Stimulated activated CD4-positive, alpha-beta T cell treated with anti-CD3 and anti-CD28 coated beads, Interleukin-1b, Interleukin-23, amount 100 ng/mL, for 1 hour (primary cell): Measurements from ENCODE around the gene PKNOX2.

Experiments
- DNase-seq, 2 donors: peaks; one replicate each; pipeline ENCODE4 v3.0.0-alpha.2; 2020; ENCODE audit warnings: low read depth in 2 of 2

PKNOX2 gene

DNA sequence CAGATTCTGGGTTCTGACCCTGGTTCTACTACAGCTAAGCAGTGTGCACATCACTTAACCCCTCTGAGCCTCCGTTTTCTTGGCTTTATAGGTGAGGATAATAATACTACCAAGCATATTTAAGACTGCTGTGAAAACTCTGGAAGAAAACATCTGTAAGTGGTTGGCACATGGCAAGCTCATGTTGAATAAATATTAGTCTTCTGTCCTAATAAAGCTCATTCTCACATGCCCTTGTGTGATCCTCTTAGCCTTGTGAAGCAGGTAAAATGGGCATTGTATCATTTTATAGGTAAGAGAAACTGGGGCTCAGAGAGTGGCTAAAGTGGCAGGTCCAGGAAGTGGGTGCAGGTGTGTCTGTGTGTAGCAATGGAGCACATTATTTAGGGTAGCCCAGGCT, 8.5 kb downstream of the PKNOX2 start:
- no peak for DNase-seq

GRCh38 chr11:125173556-125173955, 9.0 kb downstream of the PKNOX2 start:
- no peak for DNase-seq

DNA sequence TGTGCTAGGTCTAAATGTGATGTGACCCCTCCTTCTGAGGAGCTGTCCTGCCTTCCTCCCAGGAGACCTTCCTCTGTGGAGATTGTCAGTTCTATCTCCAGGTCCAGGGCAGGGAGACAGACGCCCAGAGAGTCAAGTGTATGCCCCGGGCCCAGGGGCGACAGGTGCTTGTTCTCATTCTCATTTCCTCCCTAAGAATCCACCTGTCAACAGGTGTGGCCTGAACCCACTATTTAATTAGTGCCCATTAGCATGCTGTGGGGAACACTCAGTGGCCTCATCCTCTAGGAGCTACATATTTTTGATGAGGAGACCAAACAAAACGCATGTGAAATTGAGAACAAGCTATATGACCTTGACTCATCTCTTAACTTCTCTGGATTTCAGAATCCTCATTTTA, 9.5 kb downstream of the PKNOX2 start:
- DNase-seq = no peak

DNA sequence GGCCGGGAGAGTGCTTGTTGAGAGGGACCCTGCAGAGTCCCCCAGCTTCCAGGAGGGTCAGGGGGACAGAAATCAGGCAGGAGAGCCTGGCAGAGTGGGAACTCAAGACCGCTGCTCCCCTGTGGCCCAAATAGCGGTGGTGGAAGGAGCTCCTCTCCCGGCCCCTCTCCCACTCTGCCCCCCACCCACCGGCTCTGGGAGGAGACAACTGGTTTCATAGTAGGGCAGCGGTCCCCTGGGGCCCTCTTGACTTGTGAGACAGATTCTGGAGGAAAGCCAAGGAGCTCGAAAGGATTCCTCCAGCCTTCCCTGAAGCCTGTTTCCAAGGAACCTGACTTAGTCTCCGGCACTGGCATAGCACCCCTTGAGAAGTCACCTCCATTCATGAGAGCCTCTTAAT, 10.1 kb downstream of the PKNOX2 start:
- DNase-seq = no peak

DNA sequence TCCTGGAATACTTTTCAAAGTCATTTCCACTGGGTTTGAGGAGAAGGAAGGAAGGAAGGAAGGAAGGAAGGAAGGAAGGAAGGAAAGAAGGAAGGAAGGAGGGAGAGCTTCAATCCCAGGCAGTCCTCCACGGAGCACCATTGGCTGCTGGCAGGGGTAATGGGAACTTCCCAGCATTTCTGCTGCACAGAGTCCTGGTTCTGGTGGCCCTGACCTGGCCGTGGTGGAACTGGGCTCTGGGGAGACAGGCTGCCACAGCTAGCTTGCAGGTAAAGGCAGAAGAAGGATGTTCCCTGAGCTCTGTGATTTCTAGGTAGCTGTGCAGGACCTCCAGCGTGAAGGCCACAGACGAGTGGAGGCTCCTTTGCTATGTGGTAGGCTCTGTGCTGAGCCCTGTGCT, 10.6 kb downstream of the PKNOX2 start:
- DNase-seq = no peak

- no peak for DNase-seq
Measured at GRCh38 chr11:125175896-125176575, 11.5 kb downstream of the PKNOX2 start.

- no peak for DNase-seq
Measured at GRCh38 chr11:125176866-125177265, 12.3 kb downstream of the PKNOX2 start.

- no peak for DNase-seq
Measured at GRCh38 chr11:125177543-125177942, 13.0 kb downstream of the PKNOX2 start.

GRCh38 chr11:125179346-125179745, 14.8 kb downstream of the PKNOX2 start:
- no peak for DNase-seq

DNA sequence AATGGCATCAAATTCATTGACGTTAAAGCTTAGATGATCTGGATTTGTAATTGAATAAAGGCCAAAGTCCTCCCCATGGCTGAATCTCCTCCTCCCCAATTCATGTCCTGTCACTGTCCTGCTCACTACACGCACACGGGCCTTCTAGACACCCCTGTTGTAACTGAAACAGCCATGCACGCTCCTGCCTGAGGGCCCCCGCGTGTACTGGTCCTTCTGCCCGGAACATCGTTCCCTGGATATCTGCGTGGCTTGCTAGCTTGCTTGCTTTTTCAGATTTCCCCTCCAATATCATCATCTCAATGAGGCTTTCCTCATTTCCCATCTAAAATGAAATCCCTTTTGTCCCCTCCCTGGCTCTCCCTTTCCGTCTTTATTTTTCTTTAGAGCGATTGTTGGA, 15.3 kb downstream of the PKNOX2 start:
- no peak for DNase-seq

DNA sequence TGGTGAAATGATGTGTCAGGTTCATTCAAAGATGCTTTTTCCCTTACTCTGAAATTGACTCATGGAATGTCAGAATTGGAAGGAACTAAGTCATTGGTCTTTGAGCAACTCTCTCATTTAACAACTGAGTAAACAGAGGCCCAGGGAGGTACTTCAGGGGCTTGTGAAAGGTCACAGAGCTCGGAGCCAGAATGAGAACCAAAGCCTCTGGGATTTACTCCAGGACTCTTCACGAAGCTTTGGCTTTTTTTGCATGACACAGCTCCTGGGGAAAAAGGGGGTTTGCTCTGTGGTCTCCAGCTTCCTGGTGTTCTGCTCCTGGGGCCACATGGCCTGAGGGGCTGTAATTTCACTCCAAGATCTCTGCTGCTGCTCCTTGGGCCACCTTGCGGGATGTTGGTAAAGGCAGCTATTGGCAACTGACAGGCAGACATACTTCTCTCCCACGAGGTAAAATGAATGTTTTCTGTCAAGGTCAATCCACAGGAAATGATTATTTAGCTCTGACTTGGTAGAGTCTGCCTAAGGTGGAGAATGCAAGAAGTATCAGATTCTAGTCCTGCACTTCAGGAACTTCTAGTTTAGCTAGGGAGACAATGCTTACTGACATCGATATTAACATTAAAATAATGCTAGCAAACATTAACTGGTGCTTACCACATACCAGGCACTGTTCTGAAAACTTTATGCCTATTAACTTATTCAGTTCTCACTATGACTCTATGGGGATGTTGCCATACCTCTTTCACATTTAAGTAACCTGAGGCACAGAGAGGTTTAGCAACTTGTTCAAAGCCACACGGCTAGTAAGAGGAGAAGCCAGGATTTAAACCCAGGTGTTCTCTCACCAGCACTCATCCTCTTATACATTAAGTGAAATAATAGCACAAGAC, 16.1 kb downstream of the PKNOX2 start:
- DNase-seq = no peak

GRCh38 chr11:125182573-125182972, 18.0 kb downstream of the PKNOX2 start:
- no peak for DNase-seq

GRCh38 chr11:125183641-125184040, 19.1 kb downstream of the PKNOX2 start:
- DNase-seq = no peak

- no peak for DNase-seq
Measured at GRCh38 chr11:125188021-125188420, 23.5 kb downstream of the PKNOX2 start.

GRCh38 chr11:125190566-125190965, 26.0 kb downstream of the PKNOX2 start:
- no peak for DNase-seq

DNA sequence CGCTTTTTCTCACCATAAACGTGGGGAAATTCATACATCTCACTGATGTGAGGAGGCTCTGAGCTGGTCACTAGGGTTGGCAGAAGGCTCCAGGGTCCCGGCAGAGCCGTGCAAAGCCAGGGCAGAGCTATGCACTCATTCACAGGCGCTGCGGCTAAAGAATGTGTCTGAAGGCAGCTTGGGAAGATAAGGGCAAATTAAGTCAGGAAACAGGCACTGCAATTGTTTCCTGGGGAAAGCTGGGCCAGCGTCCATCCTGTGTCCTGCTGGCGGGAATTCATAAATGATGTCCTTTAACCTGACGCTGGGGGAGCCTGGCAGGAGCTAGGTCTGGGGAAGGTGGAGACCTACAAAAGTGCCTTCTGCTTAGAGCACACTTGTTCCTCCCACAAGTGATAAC, 27.6 kb downstream of the PKNOX2 start:
- no peak for DNase-seq

DNA sequence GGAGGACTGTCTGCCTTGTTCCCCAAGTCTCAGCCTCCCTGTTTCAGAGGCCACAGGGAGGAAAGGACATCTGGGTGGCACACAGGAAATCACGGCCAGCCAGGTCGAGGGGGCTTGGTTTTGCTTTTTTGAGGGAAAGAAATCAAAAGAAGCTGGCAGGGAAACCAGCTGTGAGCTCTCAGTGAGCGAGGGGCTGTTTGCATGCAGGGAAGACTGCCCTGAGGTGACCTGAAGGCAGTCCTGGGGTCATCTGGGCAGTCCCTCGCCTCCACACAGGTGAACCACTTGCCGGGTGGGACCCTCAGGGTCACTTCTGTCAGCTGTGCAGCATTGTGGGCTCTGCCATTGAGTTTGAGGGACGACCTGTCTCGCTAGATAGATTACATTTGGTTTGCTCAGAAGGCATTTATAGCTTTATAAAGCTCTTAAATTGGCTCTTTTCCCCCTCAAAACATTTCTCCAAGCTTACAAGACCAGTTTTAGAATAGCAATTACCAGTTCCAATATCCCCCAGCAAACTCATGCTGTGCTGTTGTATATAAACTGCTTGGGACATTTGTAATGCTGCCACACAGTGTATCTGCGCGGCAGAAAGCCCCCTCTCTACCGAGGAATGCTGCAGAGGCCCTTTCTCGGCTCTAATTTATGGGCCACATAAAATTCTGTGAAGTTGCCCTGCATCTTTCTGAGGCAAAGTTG, 28.3 kb downstream of the PKNOX2 start:
- DNase-seq = no peak

- no peak for DNase-seq
Measured at GRCh38 chr11:125193416-125193726, 28.8 kb downstream of the PKNOX2 start.

DNA sequence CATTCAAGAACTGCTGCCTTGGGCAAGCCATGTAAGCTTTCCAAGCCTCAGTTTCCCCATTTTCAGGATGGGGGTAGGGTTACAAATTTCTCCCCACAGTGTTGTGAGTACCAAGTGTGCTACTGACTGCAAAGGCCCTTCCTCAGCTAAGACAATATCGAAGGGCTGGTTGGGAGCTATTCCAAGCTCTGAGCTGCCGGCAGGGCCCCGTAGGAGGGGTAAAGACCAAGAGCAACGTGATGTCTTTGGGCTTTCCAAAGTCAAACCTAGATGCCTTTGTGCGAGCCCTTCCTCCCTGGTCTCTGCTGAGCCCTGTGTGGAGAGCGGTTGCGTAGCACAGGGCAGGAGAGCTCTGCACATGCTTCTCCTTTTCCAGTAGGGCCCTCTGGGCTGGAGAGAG, 29.3 kb downstream of the PKNOX2 start:
- DNase-seq = no peak

DNA sequence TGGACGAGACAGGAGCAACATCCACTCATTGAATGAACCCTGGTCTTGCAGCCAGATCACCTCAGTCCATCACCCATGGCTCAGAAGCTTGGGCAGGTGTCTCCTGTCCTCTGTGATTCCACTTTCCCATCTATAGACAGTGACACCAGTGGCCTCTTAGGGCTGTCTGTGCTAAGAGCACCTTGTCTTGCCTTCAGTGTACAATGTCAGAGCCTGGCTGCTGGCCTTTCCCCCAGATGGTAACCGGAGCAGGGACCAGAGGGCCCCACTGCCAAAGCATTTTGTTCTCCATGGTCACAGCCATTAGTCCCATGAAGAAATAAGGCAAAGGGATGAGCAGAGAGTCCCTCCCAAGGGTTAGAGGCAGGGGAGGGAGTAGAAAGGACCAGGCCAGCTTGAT, 35.4 kb downstream of the PKNOX2 start:
- DNase-seq = no peak

DNA sequence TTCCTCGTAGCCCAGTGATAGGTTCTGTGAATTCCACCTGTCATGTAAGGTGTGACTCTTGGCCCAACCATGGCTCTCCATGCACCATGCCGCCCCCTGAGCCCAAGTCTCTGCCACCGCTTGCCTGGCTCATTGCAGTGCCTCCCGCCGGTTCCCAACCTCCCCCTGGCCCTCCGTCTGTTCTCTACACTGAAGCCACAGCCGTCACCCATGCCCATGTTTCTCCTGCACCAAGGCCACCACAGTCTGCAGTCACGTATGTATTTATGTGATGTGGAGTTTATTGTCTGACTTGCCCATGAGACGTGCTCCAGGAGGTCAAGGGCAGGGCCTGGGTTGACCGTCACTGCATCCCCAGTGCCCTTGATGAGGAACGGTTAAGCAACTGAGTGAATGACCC, 35.9 kb downstream of the PKNOX2 start:
- DNase-seq = no peak

DNA sequence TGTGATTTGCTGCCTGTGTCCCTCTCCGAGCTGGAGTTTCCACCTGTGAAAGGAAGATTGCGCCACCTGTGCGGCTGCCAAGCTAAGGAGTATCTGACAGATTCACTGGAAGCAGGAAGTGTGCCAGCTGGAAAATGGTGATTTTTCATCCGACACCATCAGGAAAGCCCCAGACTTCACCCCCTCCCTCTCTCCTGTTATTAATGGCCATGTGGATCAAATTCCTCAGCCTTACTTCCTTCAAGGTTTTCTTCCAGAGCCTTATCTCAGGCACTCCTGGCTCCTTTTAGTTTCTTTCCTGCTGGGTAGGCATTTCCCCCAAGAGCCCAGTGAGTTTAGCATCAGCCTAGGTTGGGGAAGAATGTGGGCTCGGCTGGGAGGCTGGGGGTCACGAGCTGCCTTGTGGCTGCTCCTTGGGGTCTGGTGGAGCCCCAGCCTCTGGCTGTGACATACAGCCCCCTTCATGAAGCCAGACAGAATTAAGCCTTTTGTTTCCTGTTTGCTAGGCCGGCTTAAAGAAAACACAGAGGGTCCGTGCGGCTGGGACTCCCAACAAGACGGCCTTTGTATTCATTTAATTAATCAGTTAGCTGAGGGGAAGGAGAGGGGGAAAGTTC, 37.1 kb downstream of the PKNOX2 start:
- DNase-seq = no peak
